ENCODE data around the gene JMY. TPM values are rescaled to one million over a fixed set of nuclear protein-coding genes. Genes with fewer than 3 reads are reported as not detected.
A peak's percentile ranks its signal among the peaks of the same experiment; 100 is the strongest.
"Not testable (repeated sequence)": the region's sequence is repeated elsewhere in the genome, so short reads cannot be mapped to it uniquely, and the experiment has no call there.

Gene JMY
- total RNA-seq, 4 donors from 2014 or later, result 7.8 to 25.1 (median 14.7) TPM

GRCh38 chr5:79242242-79243039 lies 6.5 kb downstream of the JMY start:
- no peaks in the 10 kb centered on the region for H3K27me3 ChIP-seq
- intact Hi-C loops (cut with DNase I; ENCODE audit: low total_unique reads) (no loop called here), in situ Hi-C loops (cut with MboI; ENCODE audit: low pct_ligation_motif_present in 1 of 4, low pct_unique_long_range_greater_than_20kb in 1 of 4, low sequenced_read_pairs in 3 of 4) (no loop called here)
- 77 to 84% methylated on average over 5 of the region's 5 CpGs for WGBS, 2 donors (ENCODE audit: low coverage in 1 of 2)
- DNase-seq, result no peak
- no peak for TF ChIP-seq EP300 (IDR thresholded peaks at IDR 0.05; ENCODE audit: low read depth)
- TF ChIP-seq POLR2AphosphoS5 (IDR thresholded peaks at IDR 0.05), result no peak
- H3K36me3 ChIP-seq, result no peaks in the 10 kb centered on the region
- H3K4me3 ChIP-seq, result no peak overlapping the region
- H3K27ac ChIP-seq, result no peak overlapping the region
- peaks cover 0 to 61% (median 20%) of the 10 kb centered on the region in 4 donors for H3K4me1 ChIP-seq
- no peaks in the 10 kb centered on the region for H3K9me3 ChIP-seq

- Histone ChIP-seq H3K9me3 (no peaks in the 10 kb centered on the region), H3K4me1 (peaks cover 0 to 55% (median 14%) of the 10 kb centered on the region in 4 donors), H3K27me3 (no peaks in the 10 kb centered on the region), H3K36me3 (no peaks in the 10 kb centered on the region), H3K27ac (no peak overlapping the region), H3K4me3 (no peak overlapping the region)
- 97 to 100% methylated on average over 1 of the region's 1 CpG for WGBS, 2 donors (ENCODE audit: low coverage in 1 of 2)
- intact Hi-C loops (cut with DNase I; ENCODE audit: low total_unique reads) (no loop called here), in situ Hi-C loops (cut with MboI; ENCODE audit: low pct_ligation_motif_present in 1 of 4, low pct_unique_long_range_greater_than_20kb in 1 of 4, low sequenced_read_pairs in 3 of 4) (no loop called here)
- no peak for DNase-seq
- TF ChIP-seq POLR2A (IDR thresholded peaks at IDR 0.05) (no peak), CTCF (IDR thresholded peaks at IDR 0.05) (no peak), POLR2AphosphoS5 (IDR thresholded peaks at IDR 0.05) (no peak), EP300 (IDR thresholded peaks at IDR 0.05; ENCODE audit: low read depth) (no peak)
Observed at GRCh38 chr5:79243224-79243623, 7.3 kb downstream of the JMY start.

GRCh38 chr5:79254067-79254466 lies 18.1 kb downstream of the JMY start:
- H3K4me1 ChIP-seq; H3K9me3 ChIP-seq; DNase-seq; H3K4me3 ChIP-seq; H3K27ac ChIP-seq; intact Hi-C loops (cut with DNase I; ENCODE audit: low total_unique reads); H3K27me3 ChIP-seq; H3K36me3 ChIP-seq; in situ Hi-C loops (cut with MboI; ENCODE audit: low pct_ligation_motif_present in 1 of 4, low pct_unique_long_range_greater_than_20kb in 1 of 4, low sequenced_read_pairs in 3 of 4): not testable (repeated sequence)
- WGBS, 2 donors (ENCODE audit: low coverage in 1 of 2), result 84 to 100% methylated on average over 1 to 8 of the region's 8 CpGs

GRCh38 chr5:79255786-79256557 lies 20.0 kb downstream of the JMY start:
- WGBS, 2 donors (ENCODE audit: low coverage in 1 of 2), result 87% methylated on average over 5 of the region's 5 CpGs; no CpG with 5 or more reads in 1 of the 2 donors
- no peak for TF ChIP-seq POLR2A (IDR thresholded peaks at IDR 0.05)
- TF ChIP-seq CTCF (IDR thresholded peaks at IDR 0.05), result peak in 4 of 5 experiments; percentile 27 to 40 (median 36)
- DNase-seq, result peak; percentile 20
- intact Hi-C loops (cut with DNase I; ENCODE audit: low total_unique reads), result no loop called here
- in situ Hi-C loops (cut with MboI; ENCODE audit: low pct_ligation_motif_present in 1 of 4, low pct_unique_long_range_greater_than_20kb in 1 of 4, low sequenced_read_pairs in 3 of 4), result no loop called here
- no peak overlapping the region for H3K4me3 ChIP-seq
- H3K4me1 ChIP-seq, result peaks cover 0 to 7% (median 3%) of the 10 kb centered on the region in 4 donors
- no peaks in the 10 kb centered on the region for H3K36me3 ChIP-seq
- H3K9me3 ChIP-seq, result no peaks in the 10 kb centered on the region
- H3K27ac ChIP-seq, result no peak overlapping the region
- H3K27me3 ChIP-seq, result no peaks in the 10 kb centered on the region

GRCh38 chr5:79256563-79256962 lies 20.6 kb downstream of the JMY start:
- intact Hi-C loops (cut with DNase I; ENCODE audit: low total_unique reads) (no loop called here), in situ Hi-C loops (cut with MboI; ENCODE audit: low pct_ligation_motif_present in 1 of 4, low pct_unique_long_range_greater_than_20kb in 1 of 4, low sequenced_read_pairs in 3 of 4) (no loop called here)
- no peak for DNase-seq
- no peak for TF ChIP-seq EP300 (IDR thresholded peaks at IDR 0.05; ENCODE audit: low read depth)
- Histone ChIP-seq H3K9me3 (no peaks in the 10 kb centered on the region), H3K27ac (no peak overlapping the region), H3K4me1 (peaks cover 0 to 7% (median 3%) of the 10 kb centered on the region in 4 donors), H3K36me3 (no peaks in the 10 kb centered on the region), H3K4me3 (no peak overlapping the region), H3K27me3 (no peaks in the 10 kb centered on the region)
- WGBS, 2 donors (ENCODE audit: low coverage in 1 of 2), result 83 to 84% methylated on average over 3 to 4 of the region's 4 CpGs
